GM06990 (cell line): ENCODE results near the gene FARP2.

Experiments
- DNase-seq: peaks from one replicate; pipeline ENCODE4 v3.0.0-alpha.2; 2011; ENCODE audit not compliant: insufficient read length; ENCODE audit errors: extremely low read depth
- H3K27me3 ChIP-seq: replicated peaks from 2 replicates; pipeline ENCODE4 v1.6.0; 2011; ENCODE audit warnings: low read length; ENCODE audit not compliant: control insufficient read depth, insufficient read depth
- H3K36me3 ChIP-seq: 2 replicates; pipeline ENCODE4 v1.5.1; 2011; ENCODE audit warnings: low read length; ENCODE audit not compliant: control insufficient read depth, insufficient read depth
- H3K4me3 ChIP-seq: replicated peaks from 2 replicates; pipeline ENCODE4 v1.5.1; 2011; ENCODE audit warnings: low read depth, mild to moderate bottlenecking, control low read depth, low read length
- CTCF ChIP-seq: IDR thresholded peaks from 2 replicates; pipeline ENCODE4 v1.5.1; 2011; ENCODE audit warnings: low read length, control low read depth, mild to moderate bottlenecking, inconsistent platforms; ENCODE audit not compliant: insufficient read depth, poor library complexity, severe bottlenecking

FARP2 gene

GRCh38 chr2:241309684-241310117 lies 46.4 kb upstream of the FARP2 start:
- peak; percentile 54 for DNase-seq
- Histone ChIP-seq H3K36me3 (peaks cover 3% of the 10 kb centered on the region; the same call in 1 of the 2 replicates), H3K4me3 (peak overlapping the region; percentile 16; the same call in 1 of the 2 replicates), H3K27me3 (no peaks in the 10 kb centered on the region)
- no peak for TF ChIP-seq CTCF

GRCh38 chr2:241310917-241311566 lies 45.0 kb upstream of the FARP2 start:
- DNase-seq, result peak; percentile 47
- Histone ChIP-seq H3K36me3 (peaks cover 3% of the 10 kb centered on the region; the same call in 1 of the 2 replicates), H3K4me3 (peak overlapping the region; percentile 22), H3K27me3 (no peaks in the 10 kb centered on the region)
- TF ChIP-seq CTCF, result peak; percentile 35

GRCh38 chr2:241312082-241312481 lies 44.0 kb upstream of the FARP2 start:
- DNase-seq, result no peak
- peaks cover 3% of the 10 kb centered on the region; the same call in 1 of the 2 replicates for H3K36me3 ChIP-seq
- no peak for TF ChIP-seq CTCF
- no peaks in the 10 kb centered on the region for H3K27me3 ChIP-seq
- H3K4me3 ChIP-seq, result no peak overlapping the region

GRCh38 chr2:241313543-241314095 lies 42.5 kb upstream of the FARP2 start:
- H3K27me3 ChIP-seq, result no peaks in the 10 kb centered on the region
- no peak for DNase-seq
- H3K36me3 ChIP-seq, result peaks cover 3% of the 10 kb centered on the region
- H3K4me3 ChIP-seq, result peak overlapping the region; percentile 99
- no peak for TF ChIP-seq CTCF

GRCh38 chr2:241314226-241315092 lies 41.6 kb upstream of the FARP2 start:
- H3K36me3 ChIP-seq, result no peaks in the 10 kb centered on the region; the same call in 1 of the 2 replicates
- H3K27me3 ChIP-seq, result no peaks in the 10 kb centered on the region
- peak overlapping the region; percentile 99 for H3K4me3 ChIP-seq
- TF ChIP-seq CTCF, result no peak
- DNase-seq, result no peak
